A673 (cell line): ENCODE results near the gene TDP2.

Source experiments
- CTCF ChIP-seq: fragments of 300-800, 200-600 bp; sonication (generic); conservative IDR thresholded peaks from 2 replicates; pipeline ENCODE4 v1.5.1; 2017; ENCODE audit warnings: low read depth, mild to moderate bottlenecking, antibody characterized with exemption, low read length, moderate library complexity, mixed read lengths
- EZH2 ChIP-seq: fragments of 200-600 bp; sonication (generic); IDR thresholded peaks from 2 replicates; pipeline ENCODE4 v1.6.1; 2017; ENCODE audit warnings: borderline replicate concordance, low read depth, mild to moderate bottlenecking, mixed read lengths, antibody characterized with exemption, low read length; ENCODE audit not compliant: poor library complexity, severe bottlenecking

DNA sequence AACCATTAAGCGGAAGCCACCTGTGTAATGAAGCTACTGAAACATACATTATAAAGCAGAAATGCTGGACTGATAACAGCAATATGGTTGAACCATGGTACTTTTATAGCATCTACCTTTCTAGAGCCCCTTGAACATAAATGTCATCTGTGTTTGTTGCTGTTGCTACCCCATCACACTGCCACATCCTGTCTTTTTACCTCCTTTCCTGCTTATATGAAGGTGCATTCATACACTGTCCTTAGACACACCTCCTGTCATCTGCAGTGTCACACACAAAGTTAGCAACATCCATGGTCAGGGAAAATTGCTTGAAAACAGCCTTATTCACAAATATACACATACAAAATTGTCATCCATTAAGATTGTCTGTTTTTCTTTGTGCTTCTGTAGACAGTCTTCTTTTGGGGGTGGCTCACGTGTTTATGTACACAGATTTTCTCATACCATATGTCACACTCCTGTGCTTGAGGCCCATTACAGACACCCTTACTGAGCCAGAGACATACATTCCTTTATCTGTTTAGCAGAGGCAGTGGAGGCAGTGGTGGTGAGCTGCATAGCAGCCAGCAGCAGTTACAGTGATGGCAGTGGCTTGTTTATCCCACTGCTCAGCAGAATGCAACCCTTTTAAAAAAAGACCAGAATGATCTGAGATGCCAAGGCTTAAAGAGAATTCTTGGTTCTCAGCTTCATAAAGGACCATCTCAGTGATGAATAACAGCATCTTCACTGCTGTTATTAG lies 26.3 kb upstream of the TDP2 start:
- no peak for TF ChIP-seq CTCF
- no peak for TF ChIP-seq EZH2
